ENCODE measurements around the gene OPN1SW.

The OPN1SW gene

GRCh38 chr7:128742206-128742605 is 33.4 kb downstream of the OPN1SW start:
- Histone ChIP-seq H3F3A (ENCODE audit: insufficient read depth, low read length) (peaks cover 4% of the 10 kb centered on the region; the same call in 1 of the 2 replicates), H3K79me2 (ENCODE audit: low read length) (peaks cover 81% of the 10 kb centered on the region), H3K27me3 (replicated peaks; ENCODE audit: insufficient read depth, low read length) (no peaks in the 10 kb centered on the region), H2AFZ (ENCODE audit: low read length) (no peak overlapping the region), H3K4me2 (ENCODE audit: low read depth, low read length) (no peak overlapping the region), H3K9me3 (replicated peaks; ENCODE audit: insufficient read depth, low read length) (no peaks in the 10 kb centered on the region), H3K36me3 (replicated peaks; ENCODE audit: insufficient read depth, low read length) (no peaks in the 10 kb centered on the region), H3K4me1 (ENCODE audit: low read length) (peaks cover 16% of the 10 kb centered on the region), H3K4me3 (ENCODE audit: low read length) (no peak overlapping the region), H3K9me2 (replicated peaks; ENCODE audit: insufficient read depth, low read length) (no peaks in the 10 kb centered on the region), H3K9ac (ENCODE audit: low read length) (no peak overlapping the region), H4K20me1 (ENCODE audit: insufficient read depth, low read length) (peaks cover 48% of the 10 kb centered on the region), H3K27ac (ENCODE audit: low read length) (no peak overlapping the region)
- no peak for DNase-seq
- TF ChIP-seq EZH2phosphoT487 (IDR thresholded peaks at IDR 0.05; ENCODE audit: low read length) = no peak
- TF ChIP-seq CTCF (IDR thresholded peaks at IDR 0.05; ENCODE audit: low read length) = no peak

DNA sequence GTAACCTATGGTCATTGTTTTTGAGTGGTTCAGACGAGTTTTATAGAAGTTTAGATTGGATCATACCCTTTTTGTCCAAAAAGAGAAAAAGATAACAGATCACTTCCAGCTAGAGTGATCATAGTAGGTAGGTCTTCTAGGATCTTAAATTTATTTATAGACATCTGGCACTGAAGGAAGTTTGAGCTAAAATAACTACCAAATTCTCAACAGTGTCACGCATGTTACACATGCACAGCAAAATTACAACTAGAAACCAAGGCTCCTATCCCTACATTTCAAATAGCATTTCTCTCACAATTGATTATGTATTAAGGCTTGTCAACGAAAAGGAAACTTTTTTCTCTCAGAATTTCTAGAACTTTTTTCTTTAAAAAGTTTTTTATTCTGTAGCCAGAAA is 34.1 kb downstream of the OPN1SW start:
- Histone ChIP-seq H3K27ac (ENCODE audit: low read length) (no peak overlapping the region), H4K20me1 (ENCODE audit: insufficient read depth, low read length) (peaks cover 45% of the 10 kb centered on the region), H3K27me3 (replicated peaks; ENCODE audit: insufficient read depth, low read length) (no peaks in the 10 kb centered on the region), H2AFZ (ENCODE audit: low read length) (no peak overlapping the region), H3K9ac (ENCODE audit: low read length) (no peak overlapping the region), H3K79me2 (ENCODE audit: low read length) (peaks cover 74% of the 10 kb centered on the region), H3K9me2 (replicated peaks; ENCODE audit: insufficient read depth, low read length) (no peaks in the 10 kb centered on the region), H3F3A (ENCODE audit: insufficient read depth, low read length) (peaks cover 4% of the 10 kb centered on the region; the same call in 1 of the 2 replicates), H3K4me3 (ENCODE audit: low read length) (no peak overlapping the region), H3K4me1 (ENCODE audit: low read length) (peaks cover 16% of the 10 kb centered on the region), H3K36me3 (replicated peaks; ENCODE audit: insufficient read depth, low read length) (no peaks in the 10 kb centered on the region), H3K4me2 (ENCODE audit: low read depth, low read length) (no peak overlapping the region), H3K9me3 (replicated peaks; ENCODE audit: insufficient read depth, low read length) (no peaks in the 10 kb centered on the region)
- DNase-seq = no peak
- TF ChIP-seq EZH2phosphoT487 (IDR thresholded peaks at IDR 0.05; ENCODE audit: low read length) = no peak
- no peak for TF ChIP-seq EZH2 (optimal IDR thresholded peaks at IDR 0.05; ENCODE audit: low read depth, low read length)
- TF ChIP-seq CTCF (IDR thresholded peaks at IDR 0.05; ENCODE audit: low read length) = no peak

DNA sequence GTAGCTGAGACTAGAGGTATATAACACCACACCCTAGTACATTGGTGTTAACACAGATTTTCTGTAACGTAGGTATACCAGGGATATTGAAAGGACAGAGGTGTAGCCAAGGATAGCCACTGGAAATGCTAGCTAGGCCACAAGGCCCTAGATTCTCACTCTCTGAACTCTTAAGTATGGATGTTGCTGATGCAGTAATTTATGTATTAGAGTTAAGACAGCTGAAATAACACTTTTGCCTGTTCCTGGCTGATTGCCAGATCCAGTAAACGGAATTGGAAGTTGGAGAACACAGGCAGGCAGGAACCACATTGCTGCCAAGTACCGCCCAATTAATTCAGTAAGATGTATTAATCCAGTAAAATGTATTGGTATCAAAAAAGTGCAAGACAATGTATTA is 34.6 kb downstream of the OPN1SW start:
- H3K9ac ChIP-seq (ENCODE audit: low read length) = no peak overlapping the region
- no peak overlapping the region for H3K27ac ChIP-seq (ENCODE audit: low read length)
- peaks cover 45% of the 10 kb centered on the region for H4K20me1 ChIP-seq (ENCODE audit: insufficient read depth, low read length)
- H3K27me3 ChIP-seq (replicated peaks; ENCODE audit: insufficient read depth, low read length) = no peaks in the 10 kb centered on the region
- H3K4me2 ChIP-seq (ENCODE audit: low read depth, low read length) = peak overlapping the region; percentile 68
- H3K9me2 ChIP-seq (replicated peaks; ENCODE audit: insufficient read depth, low read length) = no peaks in the 10 kb centered on the region
- no peak for DNase-seq
- H3K4me3 ChIP-seq (ENCODE audit: low read length) = 0 out of 2 replicates have a peak overlapping the region, but pooled peaks have one; percentile 94
- H3K9me3 ChIP-seq (replicated peaks; ENCODE audit: insufficient read depth, low read length) = no peaks in the 10 kb centered on the region
- H3K4me1 ChIP-seq (ENCODE audit: low read length) = peaks cover 16% of the 10 kb centered on the region
- peaks cover 69% of the 10 kb centered on the region for H3K79me2 ChIP-seq (ENCODE audit: low read length)
- H2AFZ ChIP-seq (ENCODE audit: low read length) = no peak overlapping the region
- TF ChIP-seq EZH2phosphoT487 (IDR thresholded peaks at IDR 0.05; ENCODE audit: low read length) (no peak), EZH2 (optimal IDR thresholded peaks at IDR 0.05; ENCODE audit: low read depth, low read length) (no peak), CTCF (IDR thresholded peaks at IDR 0.05; ENCODE audit: low read length) (no peak)
- H3K36me3 ChIP-seq (replicated peaks; ENCODE audit: insufficient read depth, low read length) = no peaks in the 10 kb centered on the region
- H3F3A ChIP-seq (ENCODE audit: insufficient read depth, low read length) = peaks cover 4% of the 10 kb centered on the region; the same call in 1 of the 2 replicates
